ENCODE measurements around the gene ZFHX3. TPM values are rescaled to one million over a fixed set of nuclear protein-coding genes. Genes with fewer than 3 reads are reported as not detected.
A peak's percentile ranks its signal among the peaks of the same experiment; 100 is the strongest.

The ZFHX3 gene
- total RNA-seq, 1 experiment from 2014 or later = 1.5 TPM

GRCh38 chr16:72836985-72837384, 210.9 kb downstream of the ZFHX3 start:
- Mint-ChIP-seq H3K9me3 (no peaks in the 10 kb centered on the region), H3K27ac (no peak overlapping the region), H3K27me3 (ENCODE audit: low read depth) (peaks cover 2% of the 10 kb centered on the region), H3K4me3 (no peak overlapping the region), H3K36me3 (ENCODE audit: insufficient read depth in 1 of 3, low read depth in 3 of 3) (no peaks in the 10 kb centered on the region), H3K4me1 (peaks cover 16 to 18% of the 10 kb centered on the region in 2 experiments)
- no peak overlapping the region for H2AK5ac ChIP-seq (ENCODE audit: insufficient read length, low read length)
- no peak overlapping the region for H2BK120ac ChIP-seq (ENCODE audit: low read depth, low read length, poor library complexity, severe bottlenecking)
- no peak overlapping the region for H4K8ac ChIP-seq (replicated peaks; ENCODE audit: insufficient read length, low read depth, low read length)
- H3T11ph ChIP-seq (ENCODE audit: low read length) = no peak overlapping the region
- peak; percentile 66 for DNase-seq
- no peak overlapping the region for H3K9ac ChIP-seq (ENCODE audit: extremely low read depth, insufficient read length, low read length)
- H2BK5ac ChIP-seq (ENCODE audit: insufficient read length, low read length) = no peak overlapping the region
- no peak overlapping the region for H3K14ac ChIP-seq (ENCODE audit: insufficient read depth, low read length)
- no peak overlapping the region for H3K4me2 ChIP-seq (ENCODE audit: insufficient read depth, insufficient read length, low read length)
- no peak overlapping the region for H4K5ac ChIP-seq (ENCODE audit: insufficient read length, low read depth, low read length)
- H2BK15ac ChIP-seq (ENCODE audit: low read depth, low read length) = no peak overlapping the region
- H2AFZ ChIP-seq (ENCODE audit: low read length) = no peak overlapping the region
- no peaks in the 10 kb centered on the region for H3K79me1 ChIP-seq (ENCODE audit: insufficient read depth, low read depth, low read length, poor library complexity, severe bottlenecking)
- TF ChIP-seq, protein P1, sequence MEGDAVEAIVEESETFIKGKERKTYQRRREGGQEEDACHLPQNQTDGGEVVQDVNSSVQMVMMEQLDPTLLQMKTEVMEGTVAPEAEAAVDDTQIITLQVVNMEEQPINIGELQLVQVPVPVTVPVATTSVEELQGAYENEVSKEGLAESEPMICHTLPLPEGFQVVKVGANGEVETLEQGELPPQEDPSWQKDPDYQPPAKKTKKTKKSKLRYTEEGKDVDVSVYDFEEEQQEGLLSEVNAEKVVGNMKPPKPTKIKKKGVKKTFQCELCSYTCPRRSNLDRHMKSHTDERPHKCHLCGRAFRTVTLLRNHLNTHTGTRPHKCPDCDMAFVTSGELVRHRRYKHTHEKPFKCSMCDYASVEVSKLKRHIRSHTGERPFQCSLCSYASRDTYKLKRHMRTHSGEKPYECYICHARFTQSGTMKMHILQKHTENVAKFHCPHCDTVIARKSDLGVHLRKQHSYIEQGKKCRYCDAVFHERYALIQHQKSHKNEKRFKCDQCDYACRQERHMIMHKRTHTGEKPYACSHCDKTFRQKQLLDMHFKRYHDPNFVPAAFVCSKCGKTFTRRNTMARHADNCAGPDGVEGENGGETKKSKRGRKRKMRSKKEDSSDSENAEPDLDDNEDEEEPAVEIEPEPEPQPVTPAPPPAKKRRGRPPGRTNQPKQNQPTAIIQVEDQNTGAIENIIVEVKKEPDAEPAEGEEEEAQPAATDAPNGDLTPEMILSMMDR (conservative IDR thresholded peaks at IDR 0.05) = peak; percentile 57
- H3K18ac ChIP-seq (ENCODE audit: insufficient read length, low read depth, low read length) = no peak overlapping the region
- no peak overlapping the region for H3K56ac ChIP-seq (ENCODE audit: insufficient read length, low read depth, low read length)
- H3K4ac ChIP-seq (ENCODE audit: low read depth, low read length) = no peak overlapping the region
- no peak overlapping the region for H2BK20ac ChIP-seq (ENCODE audit: low read depth, low read length, poor library complexity, severe bottlenecking)
- H3K4me1 ChIP-seq (ENCODE audit: insufficient read depth, low read length) = no peaks in the 10 kb centered on the region
- H3K27ac ChIP-seq (ENCODE audit: insufficient read length, low read depth, low read length) = no peak overlapping the region
- no peak overlapping the region for H2BK12ac ChIP-seq (ENCODE audit: insufficient read length, low read depth, low read length)
- WGBS (ENCODE audit: extremely low coverage, insufficient read length, low lambda C conversion rate) = no CpG with 5 or more reads among the region's 8 CpGs
- H3K27me3 ChIP-seq (ENCODE audit: insufficient read depth, low read length) = no peaks in the 10 kb centered on the region
- H3K23ac ChIP-seq (ENCODE audit: insufficient read length, low read depth, low read length) = no peak overlapping the region
- no peaks in the 10 kb centered on the region for H3K9me3 ChIP-seq (ENCODE audit: control insufficient read depth, low read depth, low read length)
- no peaks in the 10 kb centered on the region for H3K23me2 ChIP-seq (ENCODE audit: insufficient read length, low read depth, low read length, poor library complexity, severe bottlenecking)
- H3K79me2 ChIP-seq (ENCODE audit: insufficient read depth, low read length) = no peaks in the 10 kb centered on the region
- H4K20me1 ChIP-seq (ENCODE audit: control insufficient read depth, insufficient read depth, insufficient read length) = no peaks in the 10 kb centered on the region
- H4K91ac ChIP-seq (ENCODE audit: insufficient read length, low read depth, low read length) = no peak overlapping the region

All from H9 (cell line).